H1 (cell line): ENCODE results near the gene METTL1. TPM values are rescaled to one million over a fixed set of nuclear protein-coding genes. Genes with fewer than 3 reads are reported as not detected.

Experiments used
- CTCF ChIA-PET: fragments of 300-600 bp; sonication (Branson Sonifier 250); formaldehyde crosslinking; loops from one replicate; lab custom pipeline; 2021; ENCODE audit not compliant: partially characterized antibody; lab: Charles Lee
- POLR2A ChIA-PET: fragments of 300-600 bp; sonication (Branson Sonifier 250); formaldehyde crosslinking; loops from one replicate; lab custom pipeline; 2021; ENCODE audit warnings: inconsistent platforms; ENCODE audit not compliant: partially characterized antibody; lab: Charles Lee
- DNase-seq, 2 experiments: peaks; one replicate each; pipeline versions ENCODE4 v3.0.0 to v3.0.0-alpha.2; 2010 to 2022; ENCODE audit warnings: low spot score in 2 of 2, low read depth in 1 of 2, mixed read lengths in 1 of 2
- FAIRE-seq: peaks from 2 replicates; lab custom pipeline; 2011; peaks lifted over from hg19 to GRCh38; lab: Jason Lieb, UNC
- H2AFZ ChIP-seq: 2 replicates; pipeline ENCODE4 v1.8.1; 2012; ENCODE audit warnings: low read length, inconsistent platforms
- H2AK5ac ChIP-seq: 2 replicates; pipeline ENCODE4 v1.6.1; 2013; ENCODE audit warnings: low read depth, low read length
- H2BK120ac ChIP-seq: replicated peaks from 2 replicates; pipeline ENCODE3; 2013; ENCODE audit warnings: low read depth, low read length, inconsistent platforms
- H2BK12ac ChIP-seq: 2 replicates; pipeline ENCODE4 v1.6.1; 2013; ENCODE audit warnings: low read depth, low read length
- H2BK15ac ChIP-seq: 2 replicates; pipeline ENCODE4 v1.6.1; 2013; ENCODE audit warnings: low read length
- H2BK20ac ChIP-seq: 2 replicates; pipeline ENCODE4 v1.6.1; 2013; ENCODE audit warnings: low read length
- H2BK5ac ChIP-seq: 2 replicates; pipeline ENCODE4 v1.6.1; 2013; ENCODE audit warnings: low read depth, low read length
- H3K14ac ChIP-seq: 2 replicates; pipeline ENCODE4 v1.6.1; 2013; ENCODE audit warnings: inconsistent platforms; ENCODE audit not compliant: insufficient read length
- H3K18ac ChIP-seq: 2 replicates; pipeline ENCODE4 v1.6.1; 2013; ENCODE audit warnings: low read length; ENCODE audit errors: extremely low read depth
- H3K23ac ChIP-seq: 2 replicates; pipeline ENCODE4 v1.6.1; 2013; ENCODE audit warnings: inconsistent platforms; ENCODE audit not compliant: insufficient read length
- H3K23me2 ChIP-seq: 2 replicates; pipeline ENCODE4 v1.6.1; 2013; ENCODE audit warnings: low read depth, low read length
- H3K27ac ChIP-seq: 2 replicates; pipeline ENCODE4 v1.6.1; 2011; ENCODE audit warnings: low read depth, low read length, inconsistent platforms
- H3K27me3 ChIP-seq, 4 experiments: replicated peaks in 1 of 4; 1 replicate in 1 of 4; 2 replicates in 3 of 4; pipeline versions ENCODE4 v1.6.1 to v1.8.1; 2011 to 2013; ENCODE audit warnings: low read length in 3 of 4, mild to moderate bottlenecking in 3 of 4, inconsistent platforms in 2 of 4, mixed read lengths in 2 of 4, moderate library complexity in 1 of 4; ENCODE audit not compliant: control insufficient read depth in 3 of 4, insufficient read depth in 3 of 4; ENCODE audit errors: extremely low read depth in 1 of 4
- H3K36me3 ChIP-seq, 4 experiments: 2 replicates each; pipeline versions ENCODE4 v1.6.1 to v1.8.1; 2011 to 2013; ENCODE audit warnings: mild to moderate bottlenecking in 4 of 4, low read length in 3 of 4, moderate library complexity in 2 of 4, control low read depth in 1 of 4, inconsistent platforms in 1 of 4; ENCODE audit not compliant: insufficient read depth in 4 of 4, control insufficient read depth in 2 of 4
- H3K4ac ChIP-seq: replicated peaks from 2 replicates; pipeline ENCODE3; 2013; ENCODE audit warnings: low read length, low read depth, mixed read lengths, inconsistent platforms; ENCODE audit not compliant: insufficient read length
- H3K4me1 ChIP-seq, 4 experiments: replicated peaks in 1 of 4; 1 replicate in 1 of 4; 2 replicates in 3 of 4; pipeline versions ENCODE4 v1.6.1 to v1.8.1; 2011 to 2013; ENCODE audit warnings: low read length in 3 of 4, inconsistent platforms in 2 of 4, mixed read lengths in 1 of 4; ENCODE audit not compliant: insufficient read depth in 4 of 4, control insufficient read depth in 3 of 4
- H3K4me2 ChIP-seq, 2 experiments: 2 replicates each; pipeline versions ENCODE4 v1.6.1 to v1.8.1; 2011 to 2013; ENCODE audit warnings: low read depth in 2 of 2, low read length in 2 of 2, control low read depth in 1 of 2, inconsistent platforms in 1 of 2, mild to moderate bottlenecking in 1 of 2; ENCODE audit not compliant: insufficient read depth in 1 of 2
- H3K4me3 ChIP-seq, 4 experiments: fragments of 200-600, 300-600 bp in 1 of 4; sonication (generic), shearing (Covaris generic), sonication (Bioruptor Twin) in 1 of 4; 2 replicates each; pipeline versions ENCODE4 v1.5.1 to v1.8.1; 2011 to 2016; ENCODE audit warnings: low read length in 4 of 4, low read depth in 3 of 4, control low read depth in 2 of 4, inconsistent platforms in 2 of 4, mild to moderate bottlenecking in 2 of 4, mixed read lengths in 1 of 4, moderate library complexity in 1 of 4; ENCODE audit not compliant: insufficient read depth in 2 of 4; ENCODE audit errors: extremely low read depth in 1 of 4
- H3K56ac ChIP-seq: replicated peaks from 2 replicates; pipeline ENCODE3; 2013; ENCODE audit warnings: low read depth, mild to moderate bottlenecking, mixed read lengths, low read length, inconsistent platforms; ENCODE audit not compliant: insufficient read length
- H3K79me1 ChIP-seq: 2 replicates; pipeline ENCODE4 v1.6.1; 2013; ENCODE audit warnings: low read depth, low read length, control low read depth
- H3K79me2 ChIP-seq, 2 experiments: 2 replicates each; pipeline versions ENCODE4 v1.6.1 to v1.8.1; 2012 to 2013; ENCODE audit warnings: low read length in 2 of 2, mild to moderate bottlenecking in 2 of 2, inconsistent platforms in 1 of 2; ENCODE audit not compliant: insufficient read depth in 2 of 2, control insufficient read depth in 1 of 2
- H3K9ac ChIP-seq, 4 experiments: replicated peaks in 1 of 4; 1 replicate in 1 of 4; 2 replicates in 3 of 4; pipeline versions ENCODE4 v1.6.1 to v1.8.1; 2011 to 2013; ENCODE audit warnings: low read depth in 3 of 4, low read length in 3 of 4, control low read depth in 2 of 4, mild to moderate bottlenecking in 2 of 4, moderate library complexity in 2 of 4, inconsistent platforms in 1 of 4; ENCODE audit errors: extremely low read depth in 1 of 4
- H3K9me3 ChIP-seq, 2 experiments: 2 replicates each; pipeline versions ENCODE4 v1.6.1 to v1.8.1; 2012 to 2013; ENCODE audit warnings: mild to moderate bottlenecking in 2 of 2, moderate library complexity in 2 of 2, control low read depth in 1 of 2, inconsistent platforms in 1 of 2, low read depth in 1 of 2, low read length in 1 of 2, mixed read lengths in 1 of 2; ENCODE audit not compliant: insufficient read depth in 2 of 2
- H4K20me1 ChIP-seq, 2 experiments: replicated peaks in 1 of 2; 2 replicates each; pipeline versions ENCODE3 to v1.8.1; 2011 to 2013; ENCODE audit warnings: inconsistent platforms in 2 of 2, low read length in 2 of 2, mild to moderate bottlenecking in 1 of 2; ENCODE audit not compliant: insufficient read depth in 2 of 2, control insufficient read depth in 1 of 2
- H4K5ac ChIP-seq: 2 replicates; pipeline ENCODE4 v1.6.1; 2013; ENCODE audit warnings: low read length, low read depth, mixed read lengths, inconsistent platforms; ENCODE audit not compliant: insufficient read length
- H4K8ac ChIP-seq: 2 replicates; pipeline ENCODE4 v1.8.0; 2013; ENCODE audit warnings: mild to moderate bottlenecking, moderate library complexity, low read length, inconsistent platforms; ENCODE audit not compliant: insufficient read depth; ENCODE audit errors: extremely low read depth
- H4K91ac ChIP-seq: replicated peaks from 2 replicates; pipeline ENCODE3; 2013; ENCODE audit warnings: low read length, mixed read lengths, inconsistent platforms; ENCODE audit not compliant: insufficient read length
- CBX5 ChIP-seq: fragments of 300-800, 300-1000 bp; sonication (generic); IDR thresholded peaks from 2 replicates; pipeline ENCODE4 v1.7.1; 2016; ENCODE audit warnings: antibody characterized with exemption, low read length, low read depth
- CBX8 ChIP-seq: fragments of 300-800, 300-1000 bp; sonication (generic); IDR thresholded peaks from 2 replicates; pipeline ENCODE4 v1.7.1; 2016; ENCODE audit warnings: low read depth, low read length, borderline replicate concordance
- CHD2 ChIP-seq: IDR thresholded peaks from 2 replicates; pipeline ENCODE4 v1.6.1; 2012; ENCODE audit warnings: low read length, improper control_type of control experiment
- EGR1 ChIP-seq: IDR thresholded peaks from 2 replicates; pipeline ENCODE4 v1.6.1; 2011; ENCODE audit warnings: low read depth, low read length, borderline replicate concordance
- KDM5A ChIP-seq: fragments of 200-600 bp; IDR thresholded peaks from 2 replicates; pipeline ENCODE4 v1.7.1; 2012; ENCODE audit warnings: mild to moderate bottlenecking, low read length, inconsistent platforms, mixed read lengths
- POLR2A ChIP-seq, 2 experiments: IDR thresholded peaks; 1 replicate in 1 of 2; 2 replicates in 1 of 2; pipeline ENCODE4 v1.6.1; 2011; ENCODE audit warnings: low read depth in 2 of 2, low read length in 2 of 2, mild to moderate bottlenecking in 2 of 2; ENCODE audit errors: control extremely low read depth in 1 of 2
- POU5F1 ChIP-seq: IDR thresholded peaks from 2 replicates; pipeline ENCODE4 v1.6.1; 2011; ENCODE audit warnings: low read depth, mild to moderate bottlenecking, low read length, moderate library complexity
- RAD21 ChIP-seq, 2 experiments: IDR thresholded peaks in 1 of 2; conservative IDR thresholded peaks in 1 of 2; 2 replicates each; pipeline ENCODE4 v1.6.1; 2011; ENCODE audit warnings: low read depth in 2 of 2, low read length in 2 of 2, improper control_type of control experiment in 1 of 2, inconsistent platforms in 1 of 2, mild to moderate bottlenecking in 1 of 2, moderate library complexity in 1 of 2
- RNF2 ChIP-seq: fragments of 200-900, 300-1000 bp; sonication (generic); IDR thresholded peaks from 2 replicates; pipeline ENCODE4 v1.7.1; 2016; ENCODE audit warnings: borderline replicate concordance, low read depth, mild to moderate bottlenecking, antibody characterized with exemption, low read length; ENCODE audit not compliant: poor library complexity, severe bottlenecking; ENCODE audit errors: missing control alignments
- SIX5 ChIP-seq: IDR thresholded peaks from 2 replicates; pipeline ENCODE4 v1.6.1; 2011; ENCODE audit warnings: mild to moderate bottlenecking, low read depth, low read length
- SP1 ChIP-seq: IDR thresholded peaks from 2 replicates; pipeline ENCODE4 v1.6.1; 2011; ENCODE audit warnings: low read depth, low read length
- WGBS, 2 experiments: shearing (Covaris generic) in 1 of 2; methylation state at CpG; one replicate each; pipeline versions ENCODE4 v1.1.6 to v1.1.7; 2013 to 2015; ENCODE audit warnings: low lambda C conversion rate in 2 of 2, mixed read lengths in 2 of 2, inconsistent platforms in 1 of 2, low coverage in 1 of 2, missing lambda C conversion rate in 1 of 2; ENCODE audit not compliant: insufficient replicate concordance in 2 of 2, insufficient coverage in 1 of 2, insufficient read length in 1 of 2; ENCODE audit errors: extremely low coverage in 1 of 2, missing lambda C conversion rate in 1 of 2; 5-methylcytosine and 5-hydroxymethylcytosine counted together
- polyA plus RNA-seq, 7 experiments: library from polyadenylated mRNA; depleted of rRNA in 3 of 7; stranded (reverse) in 5 of 7; unstranded in 2 of 7; fragments of >200 nt in 5 of 7; fragments of 200-250 nt in 2 of 7; gene quantifications; 1 replicate in 5 of 7; 2 replicates in 1 of 7; 4 replicates in 1 of 7; pipeline versions ENCODE4 v1.2.1 to v1.2.3, GENCODE V29; 2011 to 2013; ENCODE audit warnings: missing spikeins in 2 of 7, mixed read lengths in 2 of 7
- total RNA-seq: library from RNA; stranded (reverse); fragmentation: NEBNext Ultra II Directional; extraction: Animal tissue kit (Norgen Biotek cat#: 25700); gene quantifications from 2 replicates; pipeline ENCODE4 v1.2.1, GENCODE V29; 2021
- TF ChIP-seq, protein P1 (sequence below): IDR thresholded peaks from 2 replicates; pipeline ENCODE4 v1.6.1; 2012; ENCODE audit warnings: low read length, inconsistent platforms

Gene METTL1
- total and polyA plus RNA-seq, 2 of the 8 experiments (the other 6 are each of a cell fraction or from before 2014, with no cell fraction given): 40.5 to 46.0 TPM

DNA sequence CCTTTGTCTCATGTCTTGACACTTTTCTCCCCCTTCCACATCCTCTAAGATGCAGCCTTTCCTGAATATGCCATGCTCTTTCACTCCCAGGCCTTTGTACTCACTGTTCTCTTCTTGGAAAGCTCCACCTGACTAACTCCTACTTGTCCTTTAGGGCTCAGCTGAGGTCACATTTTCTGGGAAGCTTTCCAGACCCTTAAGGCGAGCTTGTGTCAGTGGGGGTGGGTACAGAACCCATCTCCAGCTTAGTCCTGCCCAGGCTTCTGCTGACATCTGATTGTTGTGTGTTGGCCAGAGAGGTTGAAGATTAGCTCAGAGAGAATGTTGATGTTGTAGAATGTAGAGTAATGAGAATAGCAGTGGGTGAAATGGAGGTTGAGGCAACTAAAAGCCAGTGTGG lies 7.8 kb upstream of the METTL1 start:
- no peak overlapping the region for H3K9ac ChIP-seq
- no peak overlapping the region for H3K23ac ChIP-seq
- no peak overlapping the region for H3K14ac ChIP-seq
- H2BK120ac ChIP-seq: no peak overlapping the region
- POLR2A ChIA-PET: interaction anchor here (1.0 to 1.6 kb wide), 5 partner anchors 8 to 28 kb away, joined by 3 to 6 read pairs (median 4); partner anchors contain the start of genes CDK4, CYP27B1, EEF1AKMT3 and METTL1
- no peaks in the 10 kb centered on the region for H3K4me1 ChIP-seq
- H2BK15ac ChIP-seq: no peak overlapping the region
- no peak overlapping the region for H3K4me3 ChIP-seq
- no peak overlapping the region for H2BK20ac ChIP-seq
- H3K23me2 ChIP-seq: peaks cover 2% of the 10 kb centered on the region; the same call in 1 of the 2 replicates
- DNase-seq (no peak), FAIRE-seq (no peak)
- WGBS, 2 experiments: 81% methylated on average over 1 of the region's 1 CpG; no CpG with 5 or more reads in 1 of the 2 experiments
- peaks cover 0 to 16% of the 10 kb centered on the region in 2 experiments; a peak in 2 of 4 replicates for H3K79me2 ChIP-seq
- no peak overlapping the region for H2AFZ ChIP-seq
- CTCF ChIA-PET: interaction anchor here (1.1 to 4.7 kb wide), 6 partner anchors 9 to 53 kb away, joined by 3 to 28 read pairs (median 12); partner anchors contain the start of gene CYP27B1
- H4K5ac ChIP-seq: no peak overlapping the region
- no peaks in the 10 kb centered on the region for H3K79me1 ChIP-seq
- H3K18ac ChIP-seq: no peak overlapping the region
- H4K8ac ChIP-seq: no peak overlapping the region
- no peak overlapping the region for H3K4me2 ChIP-seq
- H3K27me3 ChIP-seq: no peaks in the 10 kb centered on the region
- H4K91ac ChIP-seq: no peak overlapping the region
- H3K36me3 ChIP-seq: peaks cover 0 to 3% (median 0%) of the 10 kb centered on the region in 4 experiments; a peak in 2 of 8 replicates
- no peak overlapping the region for H2BK5ac ChIP-seq
- H2BK12ac ChIP-seq: no peak overlapping the region
- no peaks in the 10 kb centered on the region for H3K9me3 ChIP-seq
- H3K56ac ChIP-seq: no peak overlapping the region
- no peaks in the 10 kb centered on the region for H4K20me1 ChIP-seq
- no peak overlapping the region for H3K27ac ChIP-seq
- no peak overlapping the region for H2AK5ac ChIP-seq
- H3K4ac ChIP-seq: no peak overlapping the region
- TF ChIP-seq EGR1: no peak
- TF ChIP-seq RAD21 (IDR thresholded peaks at IDR 0.05 in 1 of 2, conservative IDR thresholded peaks at IDR 0.05 in 1 of 2; ENCODE audit: low read depth in 2 of 2, low read length in 2 of 2): no peak
- no peak for TF ChIP-seq RNF2
- no peak for TF ChIP-seq CHD2
- no peak for TF ChIP-seq SP1
- TF ChIP-seq KDM5A: no peak
- TF ChIP-seq CBX5: no peak
- no peak for TF ChIP-seq CBX8
- no peak for TF ChIP-seq POLR2A (IDR thresholded peaks at IDR 0.05; ENCODE audit: control extremely low read depth in 1 of 2, low read depth in 2 of 2, low read length in 2 of 2)
- TF ChIP-seq POU5F1: no peak
- TF ChIP-seq SIX5: no peak
- TF ChIP-seq, protein P1, sequence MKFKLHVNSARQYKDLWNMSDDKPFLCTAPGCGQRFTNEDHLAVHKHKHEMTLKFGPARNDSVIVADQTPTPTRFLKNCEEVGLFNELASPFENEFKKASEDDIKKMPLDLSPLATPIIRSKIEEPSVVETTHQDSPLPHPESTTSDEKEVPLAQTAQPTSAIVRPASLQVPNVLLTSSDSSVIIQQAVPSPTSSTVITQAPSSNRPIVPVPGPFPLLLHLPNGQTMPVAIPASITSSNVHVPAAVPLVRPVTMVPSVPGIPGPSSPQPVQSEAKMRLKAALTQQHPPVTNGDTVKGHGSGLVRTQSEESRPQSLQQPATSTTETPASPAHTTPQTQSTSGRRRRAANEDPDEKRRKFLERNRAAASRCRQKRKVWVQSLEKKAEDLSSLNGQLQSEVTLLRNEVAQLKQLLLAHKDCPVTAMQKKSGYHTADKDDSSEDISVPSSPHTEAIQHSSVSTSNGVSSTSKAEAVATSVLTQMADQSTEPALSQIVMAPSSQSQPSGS: no peak
